Left kidney (tissue), 2 donors: ENCODE measurements around the gene SLC25A47. TPM values are rescaled to one million over a fixed set of nuclear protein-coding genes. Genes with fewer than 3 reads are reported as not detected.
"Not testable (repeated sequence)": the region's sequence is repeated elsewhere in the genome, so short reads cannot be mapped to it uniquely, and the experiment has no call there.

Source experiments
- DNase-seq: peaks from one replicate; pipeline ENCODE4 v3.0.0-alpha.2; 2013
- polyA plus RNA-seq: library from polyadenylated mRNA; unstranded; fragments of 120-200 nt; gene quantifications from one replicate; pipeline ENCODE4 v1.2.1, GENCODE V29; 2013; ENCODE audit not compliant: insufficient read length

The SLC25A47 gene
- polyA plus RNA-seq, 1 donor, result not detected

DNA sequence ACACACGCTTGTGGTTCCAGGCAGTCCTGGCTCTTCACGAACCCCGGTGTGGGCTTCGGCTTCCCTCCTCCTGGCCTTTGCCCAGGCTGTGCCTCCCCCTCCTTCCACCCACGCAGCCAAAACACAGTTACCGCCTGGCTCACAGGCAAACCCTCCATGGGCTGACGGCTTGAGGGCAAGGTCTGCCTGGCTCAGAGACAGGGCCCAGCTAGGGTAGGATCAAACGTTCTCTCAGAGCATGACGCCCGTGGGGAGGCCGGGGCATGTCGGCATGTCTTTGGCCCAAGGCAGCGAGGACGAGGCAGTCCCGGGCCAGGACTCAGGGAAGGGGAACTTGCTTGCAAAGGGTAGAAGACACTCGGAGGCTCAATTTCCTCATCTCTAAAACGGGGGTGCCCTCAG, 2.1 kb downstream of the SLC25A47 start:
- no peak for DNase-seq

- DNase-seq, result no peak
These were observed 2.8 kb downstream of the SLC25A47 start for GRCh38 chr14:100325958-100326357.

DNA sequence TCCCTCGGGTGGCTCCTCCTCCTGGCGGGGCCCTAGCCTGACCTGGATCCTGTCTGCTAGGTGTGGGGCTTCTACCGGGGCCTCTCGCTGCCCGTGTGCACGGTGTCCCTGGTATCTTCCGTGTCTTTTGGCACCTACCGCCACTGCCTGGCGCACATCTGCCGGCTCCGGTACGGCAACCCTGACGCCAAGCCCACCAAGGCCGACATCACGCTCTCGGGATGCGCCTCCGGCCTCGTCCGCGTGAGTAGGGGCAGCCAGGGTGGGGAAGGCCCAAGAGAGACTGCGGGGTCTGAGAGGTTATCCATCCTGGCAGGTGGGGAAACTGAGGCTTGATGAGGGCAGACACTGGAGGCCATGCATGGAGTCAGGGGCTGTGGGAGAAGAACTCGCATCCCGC, 4.0 kb downstream of the SLC25A47 start:
- no peak for DNase-seq

DNA sequence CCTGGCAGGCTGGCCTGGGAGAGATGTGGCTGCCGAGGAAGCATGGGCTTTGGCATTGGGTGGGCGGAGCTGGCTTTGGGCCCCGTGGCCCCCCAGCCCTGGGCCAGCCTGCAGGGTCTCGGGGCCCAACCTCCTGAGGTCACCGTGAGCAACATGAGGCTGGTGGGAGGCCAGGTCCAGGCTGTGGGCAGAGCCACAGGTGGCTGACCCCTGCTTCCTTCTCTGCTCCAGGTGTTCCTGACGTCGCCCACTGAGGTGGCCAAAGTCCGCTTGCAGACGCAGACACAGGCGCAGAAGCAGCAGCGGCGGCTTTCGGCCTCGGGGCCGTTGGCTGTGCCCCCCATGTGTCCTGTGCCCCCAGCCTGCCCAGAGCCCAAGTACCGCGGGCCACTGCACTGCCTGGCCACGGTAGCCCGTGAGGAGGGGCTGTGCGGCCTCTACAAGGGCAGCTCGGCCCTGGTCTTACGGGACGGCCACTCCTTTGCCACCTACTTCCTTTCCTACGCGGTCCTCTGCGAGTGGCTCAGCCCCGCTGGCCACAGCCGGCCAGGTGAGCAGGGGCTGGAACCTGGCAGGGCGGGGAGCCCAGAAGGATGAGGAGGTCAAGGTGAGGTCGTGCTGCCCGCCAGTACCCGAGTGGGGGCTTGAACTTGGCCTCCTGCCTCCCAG, 5.5 kb downstream of the SLC25A47 start:
- DNase-seq, result no peak

- DNase-seq, result no peak
These were observed 6.3 kb downstream of the SLC25A47 start for GRCh38 chr14:100329233-100330006.

- no peak for DNase-seq
These were observed 6.8 kb downstream of the SLC25A47 start for GRCh38 chr14:100330007-100330344.

GRCh38 chr14:100330388-100330931, 7.3 kb downstream of the SLC25A47 start:
- no peak for DNase-seq

GRCh38 chr14:100332071-100332639, 9.0 kb downstream of the SLC25A47 start:
- DNase-seq, result no peak

- no peak for DNase-seq
These were observed 9.7 kb downstream of the SLC25A47 start for GRCh38 chr14:100332797-100333196.

DNA sequence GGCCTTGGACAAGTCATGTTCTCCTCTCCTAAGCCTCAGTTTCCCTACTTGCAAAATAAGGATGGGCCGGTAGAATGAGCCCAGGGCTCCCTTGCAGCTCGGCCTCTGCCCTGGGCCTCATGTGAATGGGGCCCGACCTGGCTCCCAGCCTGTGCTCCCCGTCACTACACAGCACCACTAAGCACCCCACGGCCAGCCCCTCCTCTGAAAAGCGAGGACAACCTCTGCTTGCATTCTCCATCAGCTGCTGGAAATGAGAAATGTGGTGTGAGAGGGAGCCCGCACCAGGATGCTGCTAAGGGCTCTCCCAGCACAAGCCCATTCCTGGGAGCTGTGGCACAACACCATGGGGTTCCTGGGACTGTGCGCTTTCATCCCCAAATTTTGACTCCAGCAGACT, 10.2 kb downstream of the SLC25A47 start:
- no peak for DNase-seq

GRCh38 chr14:100333827-100334226, 10.7 kb downstream of the SLC25A47 start:
- no peak for DNase-seq

DNA sequence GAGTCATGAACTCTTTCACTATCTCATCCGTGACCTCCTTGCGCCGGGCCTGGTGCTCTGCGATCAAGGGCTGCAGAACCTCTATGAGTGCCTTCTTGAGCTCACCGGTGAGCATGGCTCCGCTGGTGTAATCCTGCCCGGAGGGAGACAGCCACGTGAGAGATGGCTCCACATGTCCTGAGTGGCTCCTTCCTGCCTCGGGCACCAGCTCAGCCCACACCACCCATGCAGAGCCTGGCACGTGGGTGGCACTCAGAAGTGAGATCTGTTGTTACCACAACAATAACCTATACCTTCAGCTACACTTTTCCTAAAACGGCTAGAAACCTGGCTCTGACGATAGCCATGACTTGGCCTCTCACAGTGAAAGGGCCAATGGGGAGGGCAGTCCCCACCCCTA, 11.8 kb downstream of the SLC25A47 start:
- no peak for DNase-seq

- DNase-seq, result no peak
These were observed 13.7 kb downstream of the SLC25A47 start for GRCh38 chr14:100336618-100337530.

- DNase-seq, result no peak
These were observed 16.8 kb downstream of the SLC25A47 start for GRCh38 chr14:100339766-100340422.

- DNase-seq, result no peak
These were observed 17.3 kb downstream of the SLC25A47 start for GRCh38 chr14:100340423-100340813.

DNA sequence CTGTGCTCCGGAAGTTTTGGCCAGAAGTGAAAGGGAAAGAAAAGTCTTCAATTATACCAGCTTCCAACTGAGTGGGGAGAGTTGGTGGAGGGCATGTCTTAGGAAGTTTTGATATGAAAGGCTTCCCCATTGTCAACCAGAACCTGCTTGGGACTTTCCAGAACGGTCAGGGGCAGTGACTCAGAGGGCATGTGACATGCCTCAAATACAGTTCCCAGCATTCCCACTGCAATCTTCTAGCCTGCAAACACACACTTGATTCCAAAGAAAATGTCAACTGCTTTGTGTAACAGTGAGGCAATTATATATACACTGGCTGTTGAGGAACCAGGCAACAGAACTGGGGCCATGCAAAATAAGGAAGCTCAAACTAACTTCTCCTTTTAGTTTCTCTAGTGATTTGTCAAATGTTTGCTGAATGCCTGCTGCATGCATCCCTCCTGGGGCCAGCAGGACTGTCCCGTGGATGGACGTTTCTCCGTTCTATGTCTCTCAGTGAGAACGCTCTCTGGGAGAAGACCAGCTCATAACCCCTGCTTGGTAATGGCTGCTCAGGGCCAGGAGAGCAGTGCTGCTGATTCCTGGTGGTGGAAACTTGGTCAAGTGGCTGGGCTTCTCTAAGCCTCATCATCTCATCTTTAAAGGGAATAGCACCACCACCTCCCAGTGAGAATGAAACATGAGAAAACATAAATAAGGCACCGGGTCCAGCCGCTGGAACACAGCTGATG, 18.3 kb downstream of the SLC25A47 start:
- DNase-seq, result no peak

GRCh38 chr14:100342195-100342594, 19.1 kb downstream of the SLC25A47 start:
- no peak for DNase-seq

DNA sequence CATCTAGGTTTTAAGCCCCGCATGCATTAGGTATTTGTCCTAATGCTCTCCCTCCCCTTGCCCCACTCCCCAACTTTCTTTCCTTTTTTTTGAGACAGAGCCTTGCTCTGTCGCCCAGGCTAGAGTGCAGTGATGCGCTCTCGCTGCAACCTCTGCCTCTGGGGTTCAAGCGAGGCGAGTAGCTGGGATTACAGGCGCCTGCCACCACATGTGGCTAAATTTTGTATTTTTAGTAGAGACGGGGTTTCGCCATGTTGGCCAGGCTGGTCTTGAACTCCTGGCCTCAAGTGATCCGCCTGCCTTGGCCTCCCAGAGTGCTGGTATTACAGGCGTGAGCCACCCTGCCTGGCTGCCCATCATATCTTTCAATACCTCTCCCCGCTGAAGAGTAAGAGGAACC, 19.7 kb downstream of the SLC25A47 start:
- not testable (repeated sequence) for DNase-seq

DNA sequence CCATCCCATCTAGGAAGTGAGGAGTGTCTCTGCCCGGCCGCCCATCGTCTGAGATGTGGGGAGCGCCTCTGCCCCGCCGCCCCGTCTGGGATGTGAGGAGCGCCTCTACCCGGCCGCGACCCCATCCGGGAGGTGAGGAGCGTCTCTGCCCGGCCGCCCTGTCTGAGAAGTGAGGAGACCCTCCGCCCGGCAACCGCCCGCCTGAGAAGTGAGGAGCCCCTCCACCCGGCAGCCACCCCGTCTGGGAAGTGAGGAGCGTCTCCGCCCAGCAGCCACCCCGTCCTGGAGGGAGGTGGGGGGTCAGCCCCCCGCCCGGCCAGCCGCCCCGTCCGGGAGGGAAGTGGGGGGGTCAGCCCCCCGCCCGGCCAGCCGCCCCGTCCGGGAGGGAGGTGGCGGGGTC, 21.5 kb downstream of the SLC25A47 start:
- not testable (repeated sequence) for DNase-seq

DNA sequence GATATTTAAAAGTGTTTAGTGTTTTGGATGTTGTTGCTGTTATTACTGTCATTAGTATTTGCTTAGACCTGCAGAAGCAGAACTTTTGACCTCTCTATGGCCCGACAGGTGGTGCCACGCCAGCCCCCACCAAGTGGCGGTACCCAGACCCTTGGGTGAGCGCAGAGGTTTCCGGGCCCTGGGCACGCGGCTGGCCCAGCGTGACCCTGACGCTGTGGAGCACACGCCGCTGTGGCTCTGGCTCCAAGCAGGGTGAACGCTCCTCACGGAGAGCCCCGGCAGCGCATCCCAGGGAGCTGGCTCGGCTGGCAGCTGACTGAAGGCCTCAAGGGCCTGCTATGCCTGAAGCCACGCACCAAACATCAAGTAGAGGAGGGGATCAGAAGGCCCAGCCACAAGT, 22.6 kb downstream of the SLC25A47 start:
- no peak for DNase-seq
